Astrocyte of the cerebellum (primary cell): ENCODE data around the gene TASP1.

Experiments used
- DNase-seq: peaks from one replicate; pipeline ENCODE4 v3.0.0-alpha.2; 2011; ENCODE audit warnings: low read depth
- H3K4me3 ChIP-seq: 2 replicates; pipeline ENCODE4 v1.5.1; 2011; ENCODE audit warnings: mild to moderate bottlenecking, low read depth, low read length, moderate library complexity
- in situ Hi-C: cut with HindIII; loops from 2 replicates; pipeline ENCODE4 v1.10.0; 2017; ENCODE audit warnings: low sequenced_read_pairs
- TF ChIP-seq, protein P1 (sequence below): IDR thresholded peaks from 2 replicates; pipeline ENCODE4 v1.5.1; 2012; ENCODE audit warnings: low read length, low read depth, moderate library complexity, mild to moderate bottlenecking; ENCODE audit errors: missing control alignments

Gene TASP1

DNA sequence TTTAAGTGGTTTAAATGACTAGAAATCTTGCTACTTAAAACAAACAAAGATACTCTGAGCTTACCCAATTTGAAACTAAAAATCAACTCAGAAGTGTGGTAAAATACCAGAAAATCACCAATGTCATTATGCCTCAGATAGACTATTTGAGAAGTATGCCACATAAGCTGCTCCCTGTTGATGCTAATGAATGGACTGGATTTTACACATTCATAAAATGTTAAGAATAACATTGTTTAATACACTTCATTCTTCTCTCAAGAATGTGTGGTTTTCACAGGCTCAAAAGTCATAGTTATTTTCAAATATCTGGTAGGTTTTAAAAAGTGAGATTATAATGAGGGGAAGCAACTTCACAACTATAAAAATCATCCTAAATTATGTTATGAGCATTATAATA, 170.6 kb downstream of the TASP1 start:
- TF ChIP-seq, protein P1, sequence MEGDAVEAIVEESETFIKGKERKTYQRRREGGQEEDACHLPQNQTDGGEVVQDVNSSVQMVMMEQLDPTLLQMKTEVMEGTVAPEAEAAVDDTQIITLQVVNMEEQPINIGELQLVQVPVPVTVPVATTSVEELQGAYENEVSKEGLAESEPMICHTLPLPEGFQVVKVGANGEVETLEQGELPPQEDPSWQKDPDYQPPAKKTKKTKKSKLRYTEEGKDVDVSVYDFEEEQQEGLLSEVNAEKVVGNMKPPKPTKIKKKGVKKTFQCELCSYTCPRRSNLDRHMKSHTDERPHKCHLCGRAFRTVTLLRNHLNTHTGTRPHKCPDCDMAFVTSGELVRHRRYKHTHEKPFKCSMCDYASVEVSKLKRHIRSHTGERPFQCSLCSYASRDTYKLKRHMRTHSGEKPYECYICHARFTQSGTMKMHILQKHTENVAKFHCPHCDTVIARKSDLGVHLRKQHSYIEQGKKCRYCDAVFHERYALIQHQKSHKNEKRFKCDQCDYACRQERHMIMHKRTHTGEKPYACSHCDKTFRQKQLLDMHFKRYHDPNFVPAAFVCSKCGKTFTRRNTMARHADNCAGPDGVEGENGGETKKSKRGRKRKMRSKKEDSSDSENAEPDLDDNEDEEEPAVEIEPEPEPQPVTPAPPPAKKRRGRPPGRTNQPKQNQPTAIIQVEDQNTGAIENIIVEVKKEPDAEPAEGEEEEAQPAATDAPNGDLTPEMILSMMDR, result no peak
- H3K4me3 ChIP-seq, result no peak overlapping the region
- in situ Hi-C loops, result no loop called here
- no peak for DNase-seq

DNA sequence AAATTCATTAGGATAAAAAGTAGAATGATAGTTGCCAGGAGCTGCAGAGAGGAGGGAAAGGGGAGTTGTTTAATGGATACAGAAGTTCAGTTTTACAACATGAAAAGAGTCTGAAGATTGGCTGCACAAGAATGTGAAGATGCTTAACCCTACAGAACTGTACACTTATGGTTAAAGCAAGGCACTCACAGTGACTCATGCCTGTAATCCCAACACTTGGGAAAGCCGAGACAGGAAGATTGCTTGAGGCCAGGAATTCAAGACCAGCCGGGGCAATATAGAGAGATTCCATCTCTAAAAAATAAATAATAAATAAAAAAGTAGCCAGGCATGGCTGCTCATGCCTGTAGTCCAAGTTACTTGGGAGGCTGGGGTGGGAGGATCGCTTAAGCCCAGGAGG, 174.0 kb downstream of the TASP1 start:
- TF ChIP-seq, protein P1, result no peak
- H3K4me3 ChIP-seq, result no peak overlapping the region
- DNase-seq, result no peak
- in situ Hi-C loops, result no loop called here

DNA sequence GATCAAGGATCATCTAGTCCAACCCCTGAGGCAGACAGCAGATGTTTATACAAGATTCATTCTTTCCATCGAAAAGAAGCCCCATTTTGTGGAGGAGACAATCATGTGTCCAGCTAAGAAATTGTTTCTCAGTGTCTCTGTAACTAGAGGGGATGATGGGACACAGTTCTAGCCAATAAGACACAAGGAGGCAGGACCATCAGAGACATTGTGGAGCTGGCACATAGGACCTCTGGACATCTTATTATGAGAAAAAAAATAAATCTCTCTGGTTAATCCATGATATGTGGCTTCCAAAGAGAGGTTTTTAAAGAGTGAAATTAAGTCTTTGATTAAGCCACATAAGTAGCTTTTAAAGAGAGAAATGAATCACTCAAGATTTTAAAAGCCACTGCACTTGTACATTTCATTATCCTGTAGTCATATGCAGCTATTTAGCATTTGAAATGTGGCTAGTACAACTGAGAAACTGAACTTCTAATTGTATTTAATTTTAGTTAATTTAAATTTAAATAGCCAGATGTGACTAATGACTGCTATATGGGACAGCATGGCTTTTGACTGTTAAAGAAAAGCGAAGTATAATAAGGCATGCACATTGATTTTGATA, 176.8 kb downstream of the TASP1 start:
- DNase-seq, result no peak
- TF ChIP-seq, protein P1, result no peak
- H3K4me3 ChIP-seq, result no peak overlapping the region
- in situ Hi-C loops, result no loop called here

DNA sequence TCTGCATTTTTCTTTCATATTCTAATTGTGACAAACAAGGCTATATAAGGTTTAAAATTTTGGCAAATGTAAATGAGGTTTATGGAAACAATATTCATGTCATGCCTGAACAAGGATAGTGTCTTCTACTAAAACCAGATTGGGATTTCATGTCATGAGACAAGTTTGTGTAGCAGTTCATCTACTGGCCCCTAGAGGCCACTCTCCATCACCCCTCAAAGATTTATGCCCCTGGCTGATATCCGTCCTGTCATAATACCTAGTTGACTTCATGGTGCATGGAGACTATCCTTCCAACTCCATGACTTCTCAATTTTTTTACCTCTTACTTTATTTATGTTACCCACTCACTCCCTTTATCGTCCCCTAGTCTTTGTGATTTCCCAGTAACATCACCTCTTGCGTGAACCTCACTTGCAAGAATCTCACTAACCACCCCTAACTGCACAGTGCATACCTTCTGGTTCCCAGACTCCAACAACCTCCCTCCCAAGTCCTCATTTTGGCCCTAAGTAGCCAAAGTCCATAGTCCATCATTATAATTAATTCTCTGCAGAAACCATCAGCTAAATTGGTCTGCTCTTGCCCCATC, 179.8 kb downstream of the TASP1 start:
- DNase-seq, result peak; percentile 16

DNA sequence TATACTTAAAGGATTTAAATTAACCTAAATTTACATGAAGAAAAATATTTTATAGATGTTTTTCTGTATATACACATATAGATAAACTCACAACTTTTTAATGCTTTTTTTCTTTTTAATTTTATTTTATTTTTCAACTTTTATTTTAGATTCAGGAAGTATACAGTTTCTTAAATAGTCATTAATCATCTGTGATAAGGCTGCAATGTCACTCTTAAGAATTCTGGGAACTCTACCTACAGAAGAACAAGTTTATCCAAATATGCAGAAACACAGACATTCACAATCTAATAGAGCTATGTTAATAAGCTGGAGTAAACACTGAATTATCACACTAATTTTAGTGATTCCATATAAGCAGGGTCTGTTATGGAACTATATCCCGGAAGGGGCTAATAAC, 181.2 kb downstream of the TASP1 start:
- in situ Hi-C loops, result no loop called here
- no peak for DNase-seq
- TF ChIP-seq, protein P1, result no peak
- H3K4me3 ChIP-seq, result no peak overlapping the region

More for the DNA sequence above, 179.8 kb downstream of the TASP1 start:
- in situ Hi-C loops, result no loop called here
- TF ChIP-seq, protein P1, result peak; percentile 93
- no peak overlapping the region for H3K4me3 ChIP-seq

DNA sequence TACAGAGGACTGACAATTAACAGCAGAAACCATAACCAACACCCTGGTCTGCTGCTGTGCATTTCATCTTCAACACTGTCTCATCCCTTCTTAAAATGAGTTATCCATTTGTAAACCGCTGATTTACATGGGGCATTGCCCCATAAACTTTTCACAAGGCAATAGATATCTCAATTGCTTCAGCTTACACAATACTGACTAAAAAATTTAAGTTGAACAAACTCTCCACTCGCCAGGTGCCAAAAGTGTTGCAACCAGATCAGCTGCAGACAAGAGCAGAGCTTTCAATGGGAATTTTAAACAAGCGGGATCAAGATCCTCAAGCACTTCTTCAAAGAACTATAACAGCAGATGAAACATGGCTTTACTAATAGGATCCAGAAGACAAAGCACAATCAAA, 183.0 kb downstream of the TASP1 start:
- in situ Hi-C loops, result no loop called here
- no peak overlapping the region for H3K4me3 ChIP-seq
- TF ChIP-seq, protein P1, result no peak
- DNase-seq, result no peak

DNA sequence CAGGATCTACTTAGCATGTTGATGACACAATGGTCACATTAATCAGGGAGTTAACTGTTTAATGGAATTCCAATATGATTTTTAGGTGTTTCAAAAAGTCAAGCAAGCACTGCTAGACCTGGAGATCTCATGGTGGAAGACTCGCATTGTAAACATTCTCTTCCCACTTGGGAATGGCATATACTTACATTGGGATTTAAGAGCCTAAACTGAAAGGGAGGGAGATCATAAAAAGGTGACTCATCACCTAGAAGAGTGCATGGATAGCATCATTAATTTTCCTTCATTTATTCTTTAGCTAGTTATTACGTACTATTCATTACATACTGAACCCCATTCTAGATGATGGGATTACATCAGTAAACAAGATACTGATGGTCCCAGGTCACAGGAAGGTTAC, 185.4 kb downstream of the TASP1 start:
- in situ Hi-C loops, result no loop called here
- DNase-seq, result no peak
- TF ChIP-seq, protein P1, result no peak
- H3K4me3 ChIP-seq, result no peak overlapping the region
